Stimulated activated CD4-positive, alpha-beta T cell treated with anti-CD3 and anti-CD28 coated beads, TNF-alpha, amount 100 ng/mL, for 48 hours (primary cell): ENCODE data around the gene RNF213.
"Not testable (repeated sequence)": the region's sequence is repeated elsewhere in the genome, so short reads cannot be mapped to it uniquely, and the experiment has no call there.

Experiments
- DNase-seq, 3 donors: peaks; one replicate each; pipeline ENCODE4 v3.0.0-alpha.2; 2020; ENCODE audit warnings: low read depth in 3 of 3

Gene RNF213

DNA sequence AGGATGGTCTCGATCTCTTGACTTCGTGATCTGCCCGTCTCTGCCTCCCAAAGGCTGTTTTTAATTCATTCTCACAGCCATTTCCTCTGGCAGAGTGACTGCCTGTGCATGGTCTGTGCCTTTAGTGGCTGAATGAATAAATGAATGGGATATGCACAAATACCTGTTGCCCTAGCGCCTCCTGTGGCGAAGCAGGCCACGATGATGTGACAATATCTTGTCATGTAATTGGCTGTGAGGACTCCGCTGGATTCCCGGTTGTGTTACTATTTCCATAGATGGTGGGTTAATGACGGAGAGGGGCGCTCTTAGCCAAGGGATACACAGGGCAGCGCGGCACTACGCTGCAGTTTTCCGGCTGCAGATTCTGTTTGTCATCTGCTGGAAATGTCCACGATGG lies 127.5 kb downstream of the RNF213 start:
- DNase-seq = no peak

DNA sequence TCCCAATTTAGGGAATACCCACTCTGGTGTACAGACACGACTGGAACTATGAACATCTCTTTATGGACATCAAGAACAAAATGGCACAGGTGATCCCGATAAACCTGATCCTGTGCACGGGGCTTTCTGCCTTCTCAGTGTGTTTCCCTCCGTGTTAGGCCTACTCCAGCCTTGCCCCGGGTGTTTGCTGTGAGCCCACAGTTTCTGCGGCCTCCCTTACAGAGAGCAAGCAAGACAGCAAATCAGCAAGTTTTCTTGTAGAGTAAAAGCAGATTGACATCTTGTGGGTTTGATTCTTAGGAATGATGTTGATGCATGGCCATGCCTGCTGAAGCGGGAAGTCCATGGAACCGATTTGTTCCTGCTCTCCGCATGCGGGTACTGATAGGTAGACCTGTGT lies 127.9 kb downstream of the RNF213 start:
- no peak for DNase-seq

- no peak for DNase-seq
Measured at GRCh38 chr17:80389011-80389995, 128.7 kb downstream of the RNF213 start.

DNA sequence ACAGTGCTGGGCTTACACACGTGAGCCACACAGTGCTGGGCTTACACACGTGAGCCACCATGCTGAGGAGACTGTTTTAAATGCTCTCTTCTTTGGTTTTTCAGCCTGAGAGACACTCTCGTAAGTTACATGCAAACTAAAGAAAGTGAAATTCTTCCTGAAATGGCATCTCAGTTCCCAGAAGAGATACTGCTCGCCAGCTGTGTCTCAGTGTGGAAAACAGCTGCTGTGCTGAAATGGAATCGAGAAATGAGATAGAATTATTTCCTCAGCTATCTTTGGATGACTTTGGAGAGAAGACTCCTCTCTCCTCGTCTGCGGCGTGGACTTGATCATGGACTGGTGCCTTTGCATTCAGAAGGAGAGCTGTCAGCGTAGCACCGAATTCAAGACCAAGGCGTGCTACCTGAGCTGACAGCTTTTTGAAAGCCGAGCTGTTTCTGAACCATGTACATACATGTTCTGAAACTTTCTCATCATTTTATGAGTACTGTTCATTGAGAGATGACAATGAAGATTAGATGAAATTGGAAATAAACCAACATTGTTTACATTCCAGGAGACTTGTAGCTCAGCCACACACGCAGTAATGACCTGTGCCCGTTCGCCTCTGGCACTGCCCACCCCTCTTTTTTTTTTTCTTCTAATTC lies 132.7 kb downstream of the RNF213 start:
- no peak for DNase-seq

- DNase-seq = no peak
Measured at GRCh38 chr17:80393961-80394360, 133.3 kb downstream of the RNF213 start.

GRCh38 chr17:80394629-80395216 lies 134.1 kb downstream of the RNF213 start:
- no peak for DNase-seq

- DNase-seq = no peak
Measured at GRCh38 chr17:80395402-80396151, 134.9 kb downstream of the RNF213 start.

DNA sequence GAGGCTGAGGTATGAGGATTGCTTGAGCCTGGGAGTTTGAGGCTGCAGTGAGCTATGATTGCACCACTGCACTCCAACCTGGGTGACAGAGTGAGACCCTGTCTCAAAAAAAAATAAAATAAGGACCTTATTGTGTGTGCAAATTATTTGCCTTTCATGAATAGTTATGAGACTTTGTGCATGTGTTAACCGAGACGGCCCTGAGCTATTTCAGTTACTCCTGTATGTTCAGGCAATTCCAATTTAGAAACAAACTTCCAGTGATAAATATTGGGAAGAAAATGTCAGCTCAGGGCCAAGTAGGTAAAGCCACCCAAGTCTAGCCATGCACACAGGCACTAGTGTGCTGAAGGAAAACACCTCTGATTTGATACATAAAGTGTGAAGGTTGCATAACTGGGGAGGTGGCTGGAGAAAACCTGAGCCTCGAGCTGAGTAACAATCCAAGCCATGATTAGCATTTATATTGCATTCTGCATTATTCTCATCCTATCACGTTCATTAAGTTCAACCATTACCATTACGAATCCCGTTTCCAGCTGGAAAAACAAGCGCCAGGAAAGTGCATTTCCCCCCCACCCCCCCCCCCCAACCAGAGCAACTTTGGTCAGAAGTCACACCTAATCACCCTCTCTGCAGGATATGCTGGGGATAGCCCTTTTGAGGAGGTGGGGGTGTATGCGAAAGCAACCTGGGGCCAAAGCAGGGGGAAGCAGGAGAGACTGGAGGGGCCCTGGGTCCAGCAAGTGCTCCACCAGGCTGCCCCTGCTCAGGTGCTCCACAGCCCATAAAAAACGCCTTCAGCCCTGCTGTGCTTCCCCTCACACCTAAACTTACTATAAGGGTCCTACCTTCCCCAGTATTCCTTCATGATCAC lies 135.7 kb downstream of the RNF213 start:
- no peak for DNase-seq

DNA sequence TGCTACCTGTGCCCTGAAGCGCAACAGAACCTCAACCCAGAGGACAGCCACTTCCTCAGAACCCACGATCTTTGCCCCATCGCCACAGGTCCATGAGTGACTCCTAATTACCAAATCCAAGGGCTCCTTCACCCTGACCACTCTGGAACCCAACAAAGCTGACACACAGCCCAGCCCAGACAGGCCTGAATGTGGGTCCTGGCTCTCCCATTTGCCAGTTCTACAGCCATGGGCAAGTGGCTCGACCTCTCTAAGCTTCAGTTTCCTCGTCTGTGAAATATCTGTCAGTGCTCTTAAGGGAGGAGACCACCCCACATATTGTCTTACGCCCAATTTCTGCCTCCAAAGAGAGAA lies 136.4 kb downstream of the RNF213 start:
- DNase-seq = no peak

- DNase-seq = no peak
Measured at GRCh38 chr17:80397686-80398085, 137.0 kb downstream of the RNF213 start.

DNA sequence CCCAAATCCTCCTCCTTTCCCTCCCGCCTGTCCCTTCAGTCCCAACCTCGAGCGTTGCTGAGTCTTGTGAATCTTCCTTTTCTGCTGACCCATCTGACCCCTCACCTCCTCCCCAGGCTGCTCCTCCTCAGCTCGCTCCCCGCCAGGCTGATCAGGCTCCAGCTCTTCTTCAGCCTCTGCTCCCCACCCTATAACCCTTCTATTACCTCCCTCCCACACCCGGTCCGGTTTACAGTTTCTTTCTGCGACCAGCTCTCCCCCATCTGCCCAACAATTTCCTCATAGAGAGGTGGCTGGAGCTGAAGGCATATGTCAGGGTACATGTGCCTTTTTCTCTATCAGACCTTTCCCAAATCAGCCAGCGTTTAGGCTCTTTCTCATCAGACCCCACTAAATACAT lies 140.4 kb downstream of the RNF213 start:
- DNase-seq = not testable (repeated sequence)

GRCh38 chr17:80402102-80402501 lies 141.4 kb downstream of the RNF213 start:
- not testable (repeated sequence) for DNase-seq

GRCh38 chr17:80402959-80403358 lies 142.3 kb downstream of the RNF213 start:
- DNase-seq = no peak

- no peak for DNase-seq
Measured at GRCh38 chr17:80406146-80406545, 145.5 kb downstream of the RNF213 start.

DNA sequence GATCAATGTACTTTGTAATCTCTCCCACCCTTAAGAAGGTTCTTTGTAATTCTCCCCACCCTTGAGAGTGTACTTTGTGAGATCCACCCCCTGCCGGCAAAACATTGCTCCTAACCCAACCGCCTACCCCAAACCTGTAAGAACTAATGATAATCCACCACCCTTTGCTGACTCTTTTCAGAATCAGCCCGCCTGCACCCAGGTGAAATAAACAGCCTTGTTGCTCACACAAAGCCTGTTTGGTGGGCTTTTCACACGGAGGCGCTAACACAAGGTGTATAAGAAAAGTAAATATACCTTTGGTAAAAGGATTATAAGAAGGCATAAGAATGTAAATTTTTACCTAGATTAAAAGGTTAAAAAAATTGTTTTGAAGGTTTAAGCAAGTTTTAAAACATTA lies 147.3 kb downstream of the RNF213 start:
- DNase-seq = not testable (repeated sequence)

- no peak for DNase-seq
Measured at GRCh38 chr17:80408872-80409271, 148.2 kb downstream of the RNF213 start.

GRCh38 chr17:80409626-80410025 lies 149.0 kb downstream of the RNF213 start:
- no peak for DNase-seq

DNA sequence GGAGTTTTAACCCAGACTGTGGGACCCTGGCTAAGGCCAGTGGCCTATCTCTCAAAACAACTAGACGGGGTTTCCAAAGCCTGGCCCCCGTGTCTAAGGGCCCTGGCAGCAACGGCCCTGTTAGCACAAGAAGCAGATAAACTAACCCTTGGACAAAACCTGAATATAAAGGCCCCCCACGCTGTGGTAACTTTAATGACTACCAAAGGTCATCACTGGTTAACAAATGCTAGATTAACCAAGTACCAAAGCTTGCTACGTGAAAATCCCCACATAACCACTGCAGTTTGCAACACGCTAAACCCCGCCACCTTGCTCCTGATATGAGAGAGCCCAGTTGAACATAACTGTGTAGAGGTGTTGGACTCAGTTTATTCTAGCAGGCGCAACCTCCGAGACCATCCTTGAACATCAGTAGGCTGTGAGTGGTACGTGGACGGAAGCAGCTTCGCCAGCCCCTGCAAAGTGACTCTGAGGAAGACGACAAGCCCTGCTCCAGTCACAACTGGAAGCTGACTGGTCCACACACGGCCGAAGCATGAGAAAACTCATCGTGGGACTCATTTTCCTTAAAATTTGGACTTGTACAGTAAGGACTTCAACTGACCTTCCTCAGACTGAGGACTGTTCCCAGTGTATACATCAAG lies 149.9 kb downstream of the RNF213 start:
- DNase-seq = not testable (repeated sequence)

- DNase-seq = no peak
Measured at GRCh38 chr17:80413771-80414507, 153.3 kb downstream of the RNF213 start.

- no peak for DNase-seq
Measured at GRCh38 chr17:80414508-80414802, 153.8 kb downstream of the RNF213 start.
